Measurements from ENCODE around the gene PRKCG.

PRKCG gene

GRCh38 chr19:53876651-53877224 is 5.3 kb upstream of the PRKCG start:
- H3K27ac Mint-ChIP-seq: peak overlapping the region; percentile 34
- no peak overlapping the region for H3K4me3 Mint-ChIP-seq
- no peaks in the 10 kb centered on the region for H3K9me3 Mint-ChIP-seq

GRCh38 chr19:53877361-53877766 is 4.6 kb upstream of the PRKCG start:
- no peak for DNase-seq
- peaks cover 52% of the 10 kb centered on the region for H3K4me1 Mint-ChIP-seq
- no peaks in the 10 kb centered on the region for H3K9me3 Mint-ChIP-seq
- peak overlapping the region; percentile 4 for H3K4me3 Mint-ChIP-seq
- TF ChIP-seq CTCF (IDR thresholded peaks at IDR 0.05): no peak
- peaks cover 44% of the 10 kb centered on the region for H3K36me3 Mint-ChIP-seq (ENCODE audit: low read depth)
- peak overlapping the region; percentile 44 for H3K27ac Mint-ChIP-seq
- H3K27me3 Mint-ChIP-seq (ENCODE audit: low read depth, poor library complexity): peaks cover 5% of the 10 kb centered on the region

More at GRCh38 chr19:53876651-53877224, 5.3 kb upstream of the PRKCG start:
- H3K27me3 Mint-ChIP-seq (ENCODE audit: low read depth, poor library complexity): peaks cover 4% of the 10 kb centered on the region
- H3K36me3 Mint-ChIP-seq (ENCODE audit: low read depth): peaks cover 45% of the 10 kb centered on the region
- H3K4me1 Mint-ChIP-seq: peaks cover 51% of the 10 kb centered on the region
- DNase-seq: no peak
- no peak for TF ChIP-seq CTCF (IDR thresholded peaks at IDR 0.05)

- Mint-ChIP-seq H3K9me3 (no peaks in the 10 kb centered on the region), H3K27ac (peak overlapping the region; percentile 55), H3K36me3 (ENCODE audit: low read depth) (peaks cover 34% of the 10 kb centered on the region), H3K27me3 (ENCODE audit: low read depth, poor library complexity) (peaks cover 19% of the 10 kb centered on the region), H3K4me1 (peaks cover 53% of the 10 kb centered on the region), H3K4me3 (no peak overlapping the region)
- no peak for DNase-seq
- TF ChIP-seq CTCF (IDR thresholded peaks at IDR 0.05): no peak
Observed at GRCh38 chr19:53878776-53879139, 3.2 kb upstream of the PRKCG start.

GRCh38 chr19:53879140-53880081 is 2.6 kb upstream of the PRKCG start:
- no peak overlapping the region for H3K4me3 Mint-ChIP-seq
- H3K36me3 Mint-ChIP-seq (ENCODE audit: low read depth): peaks cover 28% of the 10 kb centered on the region
- peaks cover 23% of the 10 kb centered on the region for H3K27me3 Mint-ChIP-seq (ENCODE audit: low read depth, poor library complexity)

GRCh38 chr19:53880711-53881481 is 1.1 kb upstream of the PRKCG start:
- H3K4me3 Mint-ChIP-seq: no peak overlapping the region
- H3K4me1 Mint-ChIP-seq: peaks cover 45% of the 10 kb centered on the region
- H3K27ac Mint-ChIP-seq: no peak overlapping the region

More at GRCh38 chr19:53879140-53880081, 2.6 kb upstream of the PRKCG start:
- Mint-ChIP-seq H3K4me1 (peaks cover 53% of the 10 kb centered on the region), H3K27ac (peak overlapping the region; percentile 55), H3K9me3 (no peaks in the 10 kb centered on the region)
- peak; percentile 99 for DNase-seq
- no peak for TF ChIP-seq CTCF (IDR thresholded peaks at IDR 0.05)

More at GRCh38 chr19:53880711-53881481, 1.1 kb upstream of the PRKCG start:
- DNase-seq: no peak
- H3K36me3 Mint-ChIP-seq (ENCODE audit: low read depth): peaks cover 13% of the 10 kb centered on the region
- peaks cover 37% of the 10 kb centered on the region for H3K27me3 Mint-ChIP-seq (ENCODE audit: low read depth, poor library complexity)
- TF ChIP-seq CTCF (IDR thresholded peaks at IDR 0.05): no peak
- H3K9me3 Mint-ChIP-seq: no peaks in the 10 kb centered on the region
